ENCODE data around the gene PRCD. TPM values are rescaled to one million over a fixed set of nuclear protein-coding genes. Genes with fewer than 3 reads are reported as not detected.

PRCD gene
- total RNA-seq, 2 experiments from 2014 or later = not detected

- DNase-seq (no peak), ATAC-seq (ENCODE audit: poor library complexity) (no peak)
- ChIA-PET POLR2A (no interaction called here), CTCF (interaction anchor here (2.3 kb wide), 1 partner anchor 26 kb away, joined by 8 read pairs; no protein-coding TSS in a partner anchor)
- intact Hi-C loops (cut with DNase I, micrococcal nuclease) = no loop called here
- Mint-ChIP-seq H3K27me3 (peaks cover 1% of the 10 kb centered on the region), H3K36me3 (ENCODE audit: low read depth) (no peaks in the 10 kb centered on the region), H3K9me3 (no peaks in the 10 kb centered on the region), H3K4me3 (no peak overlapping the region), H3K4me1 (ENCODE audit: low read depth) (no peaks in the 10 kb centered on the region), H3K27ac (no peak overlapping the region)
- peaks cover 7% of the 10 kb centered on the region for H3K4me1 ChIP-seq (ENCODE audit: insufficient read depth, low read length)
- H3K36me3 ChIP-seq (ENCODE audit: insufficient read depth, low read length) = no peaks in the 10 kb centered on the region
- H3K27me3 ChIP-seq (ENCODE audit: control insufficient read depth in 1 of 2, insufficient read depth in 2 of 2, low read length in 2 of 2) = no peaks in the 10 kb centered on the region
- H3K9me3 ChIP-seq (ENCODE audit: control insufficient read depth in 1 of 2, insufficient read depth in 1 of 2, low read length in 2 of 2) = no peaks in the 10 kb centered on the region
- no peak overlapping the region for H3K27ac ChIP-seq (ENCODE audit: low read depth in 1 of 2, low read length in 2 of 2)
- H3K4me3 ChIP-seq (ENCODE audit: low read length) = no peak overlapping the region
- TF ChIP-seq, protein P1, sequence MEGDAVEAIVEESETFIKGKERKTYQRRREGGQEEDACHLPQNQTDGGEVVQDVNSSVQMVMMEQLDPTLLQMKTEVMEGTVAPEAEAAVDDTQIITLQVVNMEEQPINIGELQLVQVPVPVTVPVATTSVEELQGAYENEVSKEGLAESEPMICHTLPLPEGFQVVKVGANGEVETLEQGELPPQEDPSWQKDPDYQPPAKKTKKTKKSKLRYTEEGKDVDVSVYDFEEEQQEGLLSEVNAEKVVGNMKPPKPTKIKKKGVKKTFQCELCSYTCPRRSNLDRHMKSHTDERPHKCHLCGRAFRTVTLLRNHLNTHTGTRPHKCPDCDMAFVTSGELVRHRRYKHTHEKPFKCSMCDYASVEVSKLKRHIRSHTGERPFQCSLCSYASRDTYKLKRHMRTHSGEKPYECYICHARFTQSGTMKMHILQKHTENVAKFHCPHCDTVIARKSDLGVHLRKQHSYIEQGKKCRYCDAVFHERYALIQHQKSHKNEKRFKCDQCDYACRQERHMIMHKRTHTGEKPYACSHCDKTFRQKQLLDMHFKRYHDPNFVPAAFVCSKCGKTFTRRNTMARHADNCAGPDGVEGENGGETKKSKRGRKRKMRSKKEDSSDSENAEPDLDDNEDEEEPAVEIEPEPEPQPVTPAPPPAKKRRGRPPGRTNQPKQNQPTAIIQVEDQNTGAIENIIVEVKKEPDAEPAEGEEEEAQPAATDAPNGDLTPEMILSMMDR (IDR thresholded peaks at IDR 0.05) = no peak
These were observed 9.3 kb downstream of the PRCD start for GRCh38 chr17:76549215-76549518.

GRCh38 chr17:76549539-76549938 is 9.7 kb downstream of the PRCD start:
- intact Hi-C loops (cut with DNase I, micrococcal nuclease) = no loop called here
- Histone ChIP-seq H3K27ac (ENCODE audit: low read depth in 1 of 2, low read length in 2 of 2) (no peak overlapping the region), H3K4me1 (ENCODE audit: insufficient read depth, low read length) (peaks cover 7% of the 10 kb centered on the region), H3K9me3 (ENCODE audit: control insufficient read depth in 1 of 2, insufficient read depth in 1 of 2, low read length in 2 of 2) (no peaks in the 10 kb centered on the region), H3K27me3 (ENCODE audit: control insufficient read depth in 1 of 2, insufficient read depth in 2 of 2, low read length in 2 of 2) (no peaks in the 10 kb centered on the region), H3K4me3 (ENCODE audit: low read length) (no peak overlapping the region), H3K36me3 (ENCODE audit: insufficient read depth, low read length) (no peaks in the 10 kb centered on the region)
- DNase-seq (no peak), ATAC-seq (ENCODE audit: poor library complexity) (no peak)
- TF ChIP-seq, protein P1 (IDR thresholded peaks at IDR 0.05) = no peak
- Mint-ChIP-seq H3K27me3 (no peaks in the 10 kb centered on the region), H3K36me3 (ENCODE audit: low read depth) (no peaks in the 10 kb centered on the region), H3K4me3 (no peak overlapping the region), H3K9me3 (no peaks in the 10 kb centered on the region), H3K4me1 (ENCODE audit: low read depth) (no peaks in the 10 kb centered on the region), H3K27ac (no peak overlapping the region)
- CTCF ChIA-PET = interaction anchor here (2.3 kb wide), 1 partner anchor 26 kb away, joined by 8 read pairs; no protein-coding TSS in a partner anchor
- POLR2A ChIA-PET = no interaction called here

GRCh38 chr17:76550712-76551615 is 11.1 kb downstream of the PRCD start:
- intact Hi-C loops (cut with DNase I, micrococcal nuclease) = no loop called here
- H3K4me1 Mint-ChIP-seq (ENCODE audit: low read depth) = no peaks in the 10 kb centered on the region
- no peak overlapping the region for H3K27ac Mint-ChIP-seq
- DNase-seq = no peak
- POLR2A ChIA-PET = interaction anchor here (1.2 kb wide), 1 partner anchor 121 kb away, joined by 3 read pairs; no protein-coding TSS in a partner anchor
- H3K9me3 ChIP-seq (ENCODE audit: control insufficient read depth in 1 of 2, insufficient read depth in 1 of 2, low read length in 2 of 2) = no peaks in the 10 kb centered on the region
- H3K27me3 Mint-ChIP-seq = no peaks in the 10 kb centered on the region
- no peak for ATAC-seq (ENCODE audit: poor library complexity)
- H3K27me3 ChIP-seq (ENCODE audit: control insufficient read depth in 1 of 2, insufficient read depth in 2 of 2, low read length in 2 of 2) = no peaks in the 10 kb centered on the region
- H3K36me3 ChIP-seq (ENCODE audit: insufficient read depth, low read length) = no peaks in the 10 kb centered on the region
- H3K4me3 Mint-ChIP-seq = no peak overlapping the region
- H3K36me3 Mint-ChIP-seq (ENCODE audit: low read depth) = no peaks in the 10 kb centered on the region
- TF ChIP-seq, protein P1 (IDR thresholded peaks at IDR 0.05) = no peak
- CTCF ChIA-PET = interaction anchor here (1.0 to 1.2 kb wide), 3 partner anchors 11 to 130 kb away, joined by 3 to 5 read pairs (median 3); partner anchors contain the start of gene PRCD
- no peak overlapping the region for H3K27ac ChIP-seq (ENCODE audit: low read depth in 1 of 2, low read length in 2 of 2)
- H3K9me3 Mint-ChIP-seq = no peaks in the 10 kb centered on the region
- H3K4me1 ChIP-seq (ENCODE audit: insufficient read depth, low read length) = peaks cover 7% of the 10 kb centered on the region
- H3K4me3 ChIP-seq (ENCODE audit: low read length) = no peak overlapping the region

Measured in CD4-positive, alpha-beta T cell (primary cell).